ENCODE data around the gene SCN3A. TPM values are rescaled to one million over a fixed set of nuclear protein-coding genes. Genes with fewer than 3 reads are reported as not detected.

Gene SCN3A
- polyA plus RNA-seq, 4 donors: 0.27 to 3.7 (median 0.60) TPM; not detected in 1

- 17 to 45% (median 31%) methylated on average over 6 of the region's 6 CpGs for WGBS, 3 donors
- no peak overlapping the region for H3K4me3 ChIP-seq (ENCODE audit: low read depth in 1 of 3, low read length in 3 of 3)
These were observed 148.6 kb downstream of the SCN3A start for GRCh38 chr2:165055082-165055851.

GRCh38 chr2:165054652-165055051 is 149.2 kb downstream of the SCN3A start:
- 63 to 80% (median 78%) methylated on average over 3 of the region's 3 CpGs for whole genome bisulfite sequencing, 3 donors
- H3K27me3 ChIP-seq (ENCODE audit: control insufficient read depth in 3 of 3, insufficient read depth in 3 of 3, low read length in 3 of 3): no peaks in the 10 kb centered on the region
- H3K36me3 ChIP-seq (ENCODE audit: control insufficient read depth in 3 of 3, insufficient read depth in 2 of 3, low read depth in 1 of 3, low read length in 3 of 3): no peaks in the 10 kb centered on the region
- DNase-seq (no peak), FAIRE-seq (no peak)
- H3K4me1 ChIP-seq (ENCODE audit: control insufficient read depth in 3 of 3, insufficient read depth in 2 of 3, low read depth in 1 of 3, low read length in 2 of 3): no peaks in the 10 kb centered on the region
- H3K9me3 ChIP-seq (ENCODE audit: control insufficient read depth in 2 of 2, insufficient read depth in 1 of 2, low read depth in 1 of 2, low read length in 1 of 2): no peaks in the 10 kb centered on the region
- H3K27ac ChIP-seq (ENCODE audit: low read depth in 1 of 3, low read length in 2 of 3): no peak overlapping the region
- no peak overlapping the region for H3K4me3 ChIP-seq (ENCODE audit: low read depth in 1 of 3, low read length in 3 of 3)

More at GRCh38 chr2:165055082-165055851, 148.6 kb downstream of the SCN3A start:
- H3K27ac ChIP-seq (ENCODE audit: low read depth in 1 of 3, low read length in 2 of 3): no peak overlapping the region
- H3K27me3 ChIP-seq (ENCODE audit: control insufficient read depth in 3 of 3, insufficient read depth in 3 of 3, low read length in 3 of 3): no peaks in the 10 kb centered on the region
- DNase-seq (peak; percentile 5 to 48), FAIRE-seq (no peak)
- no peaks in the 10 kb centered on the region for H3K4me1 ChIP-seq (ENCODE audit: control insufficient read depth in 3 of 3, insufficient read depth in 2 of 3, low read depth in 1 of 3, low read length in 2 of 3)
- no peaks in the 10 kb centered on the region for H3K36me3 ChIP-seq (ENCODE audit: control insufficient read depth in 3 of 3, insufficient read depth in 2 of 3, low read depth in 1 of 3, low read length in 3 of 3)
- H3K9me3 ChIP-seq (ENCODE audit: control insufficient read depth in 2 of 2, insufficient read depth in 1 of 2, low read depth in 1 of 2, low read length in 1 of 2): no peaks in the 10 kb centered on the region

GRCh38 chr2:165044505-165045303 is 159.1 kb downstream of the SCN3A start:
- H3K9me3 ChIP-seq (ENCODE audit: control insufficient read depth in 2 of 2, insufficient read depth in 1 of 2, low read depth in 1 of 2, low read length in 1 of 2): no peaks in the 10 kb centered on the region
- DNase-seq: no peak
- no peak overlapping the region for H3K27ac ChIP-seq (ENCODE audit: low read depth in 1 of 3, low read length in 2 of 3)
- no peaks in the 10 kb centered on the region for H3K27me3 ChIP-seq (ENCODE audit: control insufficient read depth in 3 of 3, insufficient read depth in 3 of 3, low read length in 3 of 3)
- H3K4me1 ChIP-seq (ENCODE audit: control insufficient read depth in 3 of 3, insufficient read depth in 2 of 3, low read depth in 1 of 3, low read length in 2 of 3): no peaks in the 10 kb centered on the region
- H3K4me3 ChIP-seq (ENCODE audit: low read depth in 1 of 3, low read length in 3 of 3): no peak overlapping the region
- WGBS, 3 donors: 69 to 83% (median 79%) methylated on average over 6 of the region's 6 CpGs
- no peak for FAIRE-seq
- H3K36me3 ChIP-seq (ENCODE audit: control insufficient read depth in 3 of 3, insufficient read depth in 2 of 3, low read depth in 1 of 3, low read length in 3 of 3): no peaks in the 10 kb centered on the region

Other genes starting within 250 kb of the SCN3A start
- gene SLC38A11, start 248.5 kb downstream of the SCN3A start, polyA plus RNA-seq: 10 to 100 TPM in 1 of 4 donors, 1 to 10 TPM in 1, under 1 TPM in 2; 0.22 to 22.8 (median 3.7) TPM
- gene SCN2A, start 35.4 kb upstream of the SCN3A start, polyA plus RNA-seq: under 1 TPM in 2 of 4 donors, not detected in 2; 0.25 to 0.54 TPM